ENCODE data around the gene WDFY1. TPM values are rescaled to one million over a fixed set of nuclear protein-coding genes. Genes with fewer than 3 reads are reported as not detected.

The WDFY1 gene
- total RNA-seq, 1 experiment from 2014 or later, result 88.7 TPM

DNA sequence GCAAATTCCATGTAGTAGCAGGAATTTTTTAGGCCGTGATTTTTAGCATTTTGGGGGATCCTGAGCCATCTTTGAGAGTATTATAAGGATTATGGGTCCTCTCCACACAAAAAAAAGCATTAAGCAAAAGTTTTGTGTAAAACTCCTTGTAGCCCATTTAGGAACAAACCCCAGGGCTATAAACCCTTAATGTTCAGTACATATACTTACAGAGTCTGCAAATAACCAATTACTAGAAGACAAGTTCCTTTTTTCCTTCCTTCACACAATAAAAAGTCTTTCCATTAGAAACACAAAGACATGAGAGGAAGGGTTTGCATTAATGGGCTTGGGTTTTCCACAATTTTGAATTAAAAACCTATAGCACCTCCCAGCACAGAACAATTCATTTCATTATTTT, 44.6 kb downstream of the WDFY1 start:
- DNase-seq (ENCODE audit: low spot score), result no peak
- CTCF ChIA-PET, result no interaction called here
- POLR2A ChIA-PET (ENCODE audit: low non-redundant PET), result no interaction called here
- H3K4me1 ChIP-seq (ENCODE audit: insufficient read depth, low read length, poor library complexity, severe bottlenecking), result no peaks in the 10 kb centered on the region
- intact Hi-C loops (cut with micrococcal nuclease; ENCODE audit: unreplicated experiment), result no loop called here
- H3K4me3 ChIP-seq (ENCODE audit: low read depth, low read length, poor library complexity, severe bottlenecking), result no peak overlapping the region
- no peaks in the 10 kb centered on the region for H3K27me3 ChIP-seq (replicated peaks; ENCODE audit: insufficient read depth, low read depth, low read length, poor library complexity)
- TSS peak; percentile 12 for BruUV-seq (replicated peaks)
- H3K36me3 ChIP-seq (ENCODE audit: insufficient read depth, low read length, poor library complexity, severe bottlenecking), result peaks cover 68% of the 10 kb centered on the region
- TF ChIP-seq EZH2 (IDR thresholded peaks at IDR 0.05; ENCODE audit: borderline replicate concordance, low read depth, low read length, poor library complexity, severe bottlenecking) (no peak), CTCF (conservative IDR thresholded peaks at IDR 0.05; ENCODE audit: low read depth, low read length) (no peak)
- no peaks in the 10 kb centered on the region for H3K9me3 ChIP-seq (ENCODE audit: low read depth, low read length, poor library complexity, severe bottlenecking)
- no peak overlapping the region for H3K27ac ChIP-seq (ENCODE audit: low read depth, low read length, poor library complexity, severe bottlenecking)

- ChIA-PET CTCF (no interaction called here), POLR2A (ENCODE audit: low non-redundant PET) (no interaction called here)
- intact Hi-C loops (cut with micrococcal nuclease; ENCODE audit: unreplicated experiment), result no loop called here
- Histone ChIP-seq H3K27me3 (replicated peaks; ENCODE audit: insufficient read depth, low read depth, low read length, poor library complexity) (no peaks in the 10 kb centered on the region), H3K4me3 (ENCODE audit: low read depth, low read length, poor library complexity, severe bottlenecking) (no peak overlapping the region), H3K27ac (ENCODE audit: low read depth, low read length, poor library complexity, severe bottlenecking) (no peak overlapping the region), H3K36me3 (ENCODE audit: insufficient read depth, low read length, poor library complexity, severe bottlenecking) (peaks cover 68% of the 10 kb centered on the region), H3K4me1 (ENCODE audit: insufficient read depth, low read length, poor library complexity, severe bottlenecking) (no peaks in the 10 kb centered on the region), H3K9me3 (ENCODE audit: low read depth, low read length, poor library complexity, severe bottlenecking) (no peaks in the 10 kb centered on the region)
- BruUV-seq (replicated peaks), result no TSS peak
- DNase-seq (ENCODE audit: low spot score), result no peak
- TF ChIP-seq EZH2 (IDR thresholded peaks at IDR 0.05; ENCODE audit: borderline replicate concordance, low read depth, low read length, poor library complexity, severe bottlenecking) (no peak), CTCF (conservative IDR thresholded peaks at IDR 0.05; ENCODE audit: low read depth, low read length) (no peak)
Observed at GRCh38 chr2:223900066-223900465, 45.1 kb downstream of the WDFY1 start.

GRCh38 chr2:223897669-223898330, 47.3 kb downstream of the WDFY1 start:
- CTCF ChIA-PET, result no interaction called here
- POLR2A ChIA-PET (ENCODE audit: low non-redundant PET), result no interaction called here
- H3K27ac ChIP-seq (ENCODE audit: low read depth, low read length, poor library complexity, severe bottlenecking), result no peak overlapping the region
- no peaks in the 10 kb centered on the region for H3K4me1 ChIP-seq (ENCODE audit: insufficient read depth, low read length, poor library complexity, severe bottlenecking)
- TF ChIP-seq CTCF (conservative IDR thresholded peaks at IDR 0.05; ENCODE audit: low read depth, low read length) (no peak), EZH2 (IDR thresholded peaks at IDR 0.05; ENCODE audit: borderline replicate concordance, low read depth, low read length, poor library complexity, severe bottlenecking) (no peak)
- no peak for DNase-seq (ENCODE audit: low spot score)
- intact Hi-C loops (cut with micrococcal nuclease; ENCODE audit: unreplicated experiment), result no loop called here
- H3K4me3 ChIP-seq (ENCODE audit: low read depth, low read length, poor library complexity, severe bottlenecking), result no peak overlapping the region
- H3K9me3 ChIP-seq (ENCODE audit: low read depth, low read length, poor library complexity, severe bottlenecking), result no peaks in the 10 kb centered on the region
- BruUV-seq (replicated peaks), result no TSS peak
- no peaks in the 10 kb centered on the region for H3K27me3 ChIP-seq (replicated peaks; ENCODE audit: insufficient read depth, low read depth, low read length, poor library complexity)
- H3K36me3 ChIP-seq (ENCODE audit: insufficient read depth, low read length, poor library complexity, severe bottlenecking), result peaks cover 72% of the 10 kb centered on the region

All from A673 (cell line).